ENCODE results near the gene CYP2A13. TPM values are rescaled to one million over a fixed set of nuclear protein-coding genes. Genes with fewer than 3 reads are reported as not detected.
"Not testable (repeated sequence)": the region's sequence is repeated elsewhere in the genome, so short reads cannot be mapped to it uniquely, and the experiment has no call there.

The CYP2A13 gene
- total RNA-seq, 1 experiment from 2014 or later: 0.63 TPM

DNA sequence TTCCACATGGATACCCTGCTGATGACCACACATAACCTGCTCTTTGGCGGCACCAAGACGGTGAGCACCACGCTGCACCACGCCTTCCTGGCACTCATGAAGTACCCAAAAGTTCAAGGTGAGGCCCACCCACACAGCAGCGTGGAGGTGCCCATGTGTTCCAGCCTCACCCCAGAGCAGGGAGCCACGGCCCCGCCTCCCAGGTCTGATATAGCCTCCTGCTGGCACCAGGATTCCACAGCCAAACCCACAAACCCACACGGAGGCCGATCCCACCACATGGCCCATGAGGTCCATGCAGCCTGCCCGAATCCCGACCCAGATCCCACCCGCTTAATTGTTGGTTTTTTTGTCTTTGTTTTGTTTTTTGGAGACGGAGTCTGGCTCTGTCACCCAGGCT, 34.6 kb downstream of the CYP2A13 start:
- H3K27me3 ChIP-seq (ENCODE audit: insufficient read depth, low read length); H3K4me3 Mint-ChIP-seq; H3K36me3 Mint-ChIP-seq (ENCODE audit: insufficient read depth in 1 of 3, low read depth in 3 of 3); H2AK5ac ChIP-seq (ENCODE audit: insufficient read length, low read length); H3K79me2 ChIP-seq (ENCODE audit: insufficient read depth, low read length); H3K18ac ChIP-seq (ENCODE audit: insufficient read length, low read depth, low read length); H4K91ac ChIP-seq (ENCODE audit: insufficient read length, low read depth, low read length); H3K4me2 ChIP-seq (ENCODE audit: insufficient read depth, insufficient read length, low read length); H3K9me3 Mint-ChIP-seq; H3K23ac ChIP-seq (ENCODE audit: insufficient read length, low read depth, low read length); H3K23me2 ChIP-seq (ENCODE audit: insufficient read length, low read depth, low read length, poor library complexity, severe bottlenecking); H3K79me1 ChIP-seq (ENCODE audit: insufficient read depth, low read depth, low read length, poor library complexity, severe bottlenecking); H3K4me1 ChIP-seq (ENCODE audit: insufficient read depth, low read length); H2BK5ac ChIP-seq (ENCODE audit: insufficient read length, low read length); H3K27ac ChIP-seq (ENCODE audit: insufficient read length, low read depth, low read length); H3K4ac ChIP-seq (ENCODE audit: low read depth, low read length); H3K27ac Mint-ChIP-seq; H3K56ac ChIP-seq (ENCODE audit: insufficient read length, low read depth, low read length); H2BK12ac ChIP-seq (ENCODE audit: insufficient read length, low read depth, low read length); H2BK120ac ChIP-seq (ENCODE audit: low read depth, low read length, poor library complexity, severe bottlenecking); H2BK20ac ChIP-seq (ENCODE audit: low read depth, low read length, poor library complexity, severe bottlenecking); H4K5ac ChIP-seq (ENCODE audit: insufficient read length, low read depth, low read length); H2AFZ ChIP-seq (ENCODE audit: low read length); H3K14ac ChIP-seq (ENCODE audit: insufficient read depth, low read length); H3K9me3 ChIP-seq (ENCODE audit: control insufficient read depth, low read depth, low read length); H2BK15ac ChIP-seq (ENCODE audit: low read depth, low read length); H4K20me1 ChIP-seq (ENCODE audit: control insufficient read depth, insufficient read depth, insufficient read length); H3K9ac ChIP-seq (ENCODE audit: extremely low read depth, insufficient read length, low read length); DNase-seq; H3T11ph ChIP-seq (ENCODE audit: low read length); H4K8ac ChIP-seq (replicated peaks; ENCODE audit: insufficient read length, low read depth, low read length): not testable (repeated sequence)
- Mint-ChIP-seq H3K27me3 (ENCODE audit: low read depth) (peaks cover 10% of the 10 kb centered on the region), H3K4me1 (peaks cover 9 to 17% of the 10 kb centered on the region in 2 experiments)
- no CpG with 5 or more reads among the region's 13 CpGs for WGBS (ENCODE audit: extremely low coverage, insufficient read length, low lambda C conversion rate)
